HL-60/S4 treated with phorbol 12-myristate 13-acetate at 8.2 ng/mL for 4 days and 3 days (cell line): ENCODE data around the gene NCAPD2.

Experiments used
- in situ Hi-C: fragments of 300-500 bp; cut with MboI; formaldehyde crosslinking; loops from 2 replicates; pipeline ENCODE4 v1.15.0; 2022; ENCODE audit warnings: low sequenced_read_pairs

The NCAPD2 gene

GRCh38 chr12:6493497-6494257, at the start of gene NCAPD2:
Gene NCAPD2, plus strand, starts transcription at chr12:6494102. Its CDS starts 997 bp downstream, at chr12:6495099.
- in situ Hi-C loops = no loop called here

GRCh38 chr12:6444704-6445688, 48.9 kb upstream of the NCAPD2 start, which contains the start of gene CD27:
Gene CD27, plus strand, starts transcription at chr12:6444955. Its CDS starts 141 bp downstream, at chr12:6445096.
- in situ Hi-C loops = no loop called here

- in situ Hi-C loops = no loop called here
Observed at GRCh38 chr12:6450091-6450868, 43.6 kb upstream of the NCAPD2 start.

GRCh38 chr12:6450869-6451347, 43.0 kb upstream of the NCAPD2 start:
- in situ Hi-C loops = no loop called here

GRCh38 chr12:6451348-6452244, 42.3 kb upstream of the NCAPD2 start, which contains the start of gene TAPBPL:
Gene TAPBPL, plus strand, starts transcription at chr12:6452042. Its CDS starts 207 bp downstream, at chr12:6452249.
- in situ Hi-C loops = no loop called here

- in situ Hi-C loops = no loop called here
Observed at GRCh38 chr12:6452245-6452943, 41.5 kb upstream of the NCAPD2 start.

GRCh38 chr12:6452944-6453630, 40.8 kb upstream of the NCAPD2 start:
- in situ Hi-C loops = no loop called here

- in situ Hi-C loops = no loop called here
Observed at GRCh38 chr12:6457220-6457945, 36.5 kb upstream of the NCAPD2 start.

GRCh38 chr12:6458281-6459003, 35.5 kb upstream of the NCAPD2 start:
- in situ Hi-C loops = no loop called here

- in situ Hi-C loops = no loop called here
Observed at GRCh38 chr12:6459004-6459337, 34.9 kb upstream of the NCAPD2 start.

- in situ Hi-C loops = no loop called here
Observed at GRCh38 chr12:6460751-6461371, 33.0 kb upstream of the NCAPD2 start.

- in situ Hi-C loops = no loop called here
Observed at GRCh38 chr12:6461401-6462233, 32.3 kb upstream of the NCAPD2 start.

- in situ Hi-C loops = no loop called here
Observed at GRCh38 chr12:6462234-6462995, 31.5 kb upstream of the NCAPD2 start.

- in situ Hi-C loops = no loop called here
Observed at GRCh38 chr12:6463216-6463615, 30.7 kb upstream of the NCAPD2 start.

- in situ Hi-C loops = no loop called here
Observed at GRCh38 chr12:6463858-6464257, 30.0 kb upstream of the NCAPD2 start.
